Activated effector memory CD4-positive, alpha-beta T cell treated with anti-CD3 and anti-CD28 coated beads, Interleukin-2, amount 50 U/mL, for 16 hours (primary cell): Measurements from ENCODE around the gene YY1.
"Not testable (repeated sequence)": the region's sequence is repeated elsewhere in the genome, so short reads cannot be mapped to it uniquely, and the experiment has no call there.

Experiments
- DNase-seq: peaks from one replicate; pipeline ENCODE4 v3.0.0-alpha.2; 2020

The YY1 gene

DNA sequence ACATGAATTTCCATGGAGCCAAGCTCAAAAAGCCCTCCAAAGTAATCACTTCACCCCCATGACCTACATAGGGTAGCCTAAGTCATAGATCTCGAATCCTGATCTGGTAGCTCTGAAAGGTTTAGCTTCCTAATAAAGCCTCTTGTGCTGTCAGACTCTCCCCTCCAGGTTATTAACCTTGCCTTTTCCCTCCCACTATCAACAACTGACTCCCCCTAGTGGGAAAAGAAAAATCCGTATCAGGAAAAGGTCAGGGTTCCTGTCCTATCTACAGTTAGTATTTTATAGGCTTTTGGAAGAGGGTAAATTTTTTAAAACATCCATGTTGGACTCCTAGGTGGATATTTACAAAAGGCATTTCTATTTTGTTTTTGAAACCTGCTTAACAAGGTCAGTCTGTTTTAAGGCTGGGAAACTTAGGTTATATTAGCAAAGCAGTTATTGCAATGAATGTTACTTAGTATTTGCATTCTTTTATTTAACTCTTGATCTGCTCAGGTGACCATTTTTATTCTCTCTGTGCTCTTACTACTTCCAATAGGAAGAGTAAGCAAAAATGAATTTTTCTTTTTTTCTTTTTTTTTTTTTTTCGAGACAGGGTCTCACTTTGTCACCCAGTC lies 8.0 kb downstream of the YY1 start:
- no peak for DNase-seq

DNA sequence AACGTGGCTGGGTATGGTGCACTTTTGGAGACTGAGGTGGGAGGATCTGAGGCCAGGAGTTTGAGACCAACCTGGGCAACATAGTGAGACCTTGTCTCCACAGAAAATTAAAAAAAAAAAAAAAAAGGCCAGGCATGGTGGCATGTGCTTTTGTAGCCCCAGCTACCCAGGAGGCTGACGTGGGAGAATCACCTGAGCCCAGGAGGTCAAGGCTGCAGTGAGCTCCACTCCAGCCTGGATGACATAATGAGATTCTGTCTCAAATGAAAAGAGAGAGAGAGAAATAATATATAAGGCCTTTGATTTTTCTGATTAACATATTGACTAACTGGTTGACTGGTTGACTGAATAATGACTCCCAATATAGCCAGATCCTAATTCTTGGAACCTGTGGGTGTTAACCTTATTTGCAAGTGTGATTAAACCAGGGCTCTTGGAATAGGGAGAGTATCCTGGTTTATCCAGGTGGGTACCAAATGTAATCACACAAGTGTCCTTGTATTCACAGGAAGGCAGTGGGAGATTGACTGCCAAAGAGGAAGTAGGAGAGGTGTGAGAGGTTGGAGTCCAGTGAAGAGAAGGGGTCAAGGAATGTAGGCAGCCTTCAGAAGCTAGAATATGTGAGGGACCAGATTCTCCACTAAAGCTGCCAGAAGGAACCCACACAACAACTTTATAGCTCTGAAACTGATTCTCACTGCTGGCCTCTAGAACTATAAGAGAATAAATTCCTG lies 12.0 kb downstream of the YY1 start:
- DNase-seq: no peak

DNA sequence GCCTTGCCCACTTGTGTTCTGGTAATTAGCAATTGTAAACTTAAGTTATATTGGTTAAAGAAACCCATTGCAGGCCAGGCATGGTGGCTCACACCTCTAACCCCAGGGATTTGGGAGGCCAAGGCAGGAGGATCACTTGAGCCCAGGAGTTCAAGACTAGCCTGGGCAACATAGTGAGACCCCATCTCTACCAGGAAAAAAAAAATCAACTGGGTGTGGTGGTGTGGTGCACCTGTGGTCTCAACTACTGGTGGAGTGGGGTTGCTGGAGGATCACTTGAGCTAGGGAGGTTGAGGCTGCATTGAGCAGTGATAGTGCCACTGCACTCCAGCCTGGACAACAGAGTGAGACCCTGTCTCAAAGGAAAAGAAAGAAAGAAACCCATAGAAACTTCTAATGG lies 13.7 kb downstream of the YY1 start:
- DNase-seq: no peak

DNA sequence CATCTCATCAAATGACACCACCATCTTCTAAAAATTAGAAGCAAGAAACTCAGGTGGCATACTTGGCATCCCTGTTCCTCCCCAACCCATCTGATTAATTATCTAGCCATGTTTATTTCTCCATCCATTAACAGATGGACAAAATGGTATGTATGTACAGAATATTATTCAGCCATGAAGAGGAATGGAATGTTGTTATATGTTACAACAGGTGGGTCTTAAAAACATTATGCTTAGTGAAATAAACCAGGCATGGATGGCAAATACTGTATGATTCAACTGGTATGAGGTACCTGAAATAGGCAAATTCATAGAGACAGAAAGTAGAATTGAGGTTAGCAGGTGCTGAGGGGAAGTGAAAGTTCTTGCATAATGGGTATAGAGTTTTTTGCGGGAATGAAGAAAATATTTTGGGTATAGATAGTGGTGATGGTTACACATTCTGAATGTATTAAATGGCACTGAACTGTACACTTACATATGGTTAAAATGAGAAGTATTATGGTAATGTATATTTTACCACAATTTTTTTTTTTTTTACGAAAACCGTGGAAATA lies 17.5 kb downstream of the YY1 start:
- no peak for DNase-seq

DNA sequence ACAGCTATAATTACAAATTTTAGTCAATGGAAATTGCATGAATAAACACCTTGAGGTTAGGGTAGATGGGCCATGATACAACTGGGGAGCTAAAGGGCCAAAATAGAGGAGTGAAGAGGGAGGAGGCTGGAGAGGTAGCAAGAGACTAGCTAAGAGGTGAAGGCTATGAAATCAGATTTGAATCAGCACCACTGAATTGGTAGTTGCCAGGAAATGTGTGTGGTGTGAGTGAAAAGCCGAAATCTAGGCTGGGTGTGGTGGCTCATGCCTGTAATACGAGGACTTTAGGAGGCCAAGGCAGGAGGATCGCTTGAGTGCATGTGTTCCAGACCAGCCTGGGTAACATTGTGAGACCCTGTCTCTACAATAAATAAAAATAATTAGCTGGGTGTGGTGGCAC lies 22.7 kb downstream of the YY1 start:
- DNase-seq: no peak

DNA sequence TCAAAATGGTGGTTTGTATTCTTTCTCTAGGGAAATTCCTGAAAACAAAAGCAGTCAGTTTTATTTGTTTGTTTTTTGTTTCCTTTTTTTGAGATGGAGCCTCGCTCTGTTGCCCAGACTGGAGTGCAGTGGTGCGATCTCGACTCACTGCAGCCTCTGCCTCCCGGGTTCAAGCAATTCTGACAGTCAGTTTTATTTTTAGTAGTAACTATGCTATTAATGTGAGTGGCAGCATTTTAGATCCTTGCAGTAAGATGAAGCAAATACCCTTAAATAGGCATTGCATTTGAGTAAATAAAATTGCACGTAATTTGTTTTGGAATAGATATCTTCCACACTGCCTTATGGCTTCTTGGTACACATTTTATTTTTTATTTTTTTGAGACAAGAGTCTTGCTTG lies 23.6 kb downstream of the YY1 start:
- no peak for DNase-seq

DNA sequence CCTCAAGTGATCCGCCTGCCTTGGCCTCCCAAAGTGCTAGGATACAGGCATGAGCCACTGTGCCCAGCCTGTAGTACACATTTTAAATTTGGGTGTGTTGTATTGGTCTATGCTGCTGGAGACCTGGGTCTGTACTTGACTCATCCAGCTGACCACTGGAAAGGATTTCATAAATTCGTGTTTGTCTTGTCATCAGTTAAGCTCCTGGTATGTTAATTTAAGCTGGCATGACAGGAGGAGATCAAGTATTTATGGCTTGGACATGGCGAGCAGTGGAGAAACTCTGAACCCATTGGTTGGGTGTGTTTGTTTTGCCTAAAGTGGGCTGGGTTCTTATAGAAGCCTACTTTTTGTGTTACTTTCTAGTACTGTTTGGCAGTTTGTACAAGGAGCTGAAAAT lies 24.2 kb downstream of the YY1 start:
- no peak for DNase-seq

DNA sequence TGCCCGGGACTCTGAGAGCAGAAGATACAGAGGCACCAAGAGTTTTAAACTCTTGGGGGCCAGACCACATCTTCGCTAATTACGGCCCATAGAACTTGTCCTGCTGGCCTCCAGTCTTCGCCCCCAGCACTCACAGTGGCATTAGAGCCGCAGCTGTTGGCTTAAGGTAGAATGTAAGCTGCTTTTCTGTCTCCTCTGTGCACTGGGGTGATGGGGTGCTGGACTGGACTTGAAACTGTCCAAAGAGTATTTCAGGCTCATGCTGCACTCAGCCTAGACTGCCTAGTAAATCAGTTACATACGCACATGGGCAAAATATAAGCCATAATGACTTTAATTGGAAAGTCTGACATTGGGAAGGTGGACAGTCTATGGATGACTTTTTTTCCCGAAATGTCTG lies 29.0 kb downstream of the YY1 start:
- no peak for DNase-seq

DNA sequence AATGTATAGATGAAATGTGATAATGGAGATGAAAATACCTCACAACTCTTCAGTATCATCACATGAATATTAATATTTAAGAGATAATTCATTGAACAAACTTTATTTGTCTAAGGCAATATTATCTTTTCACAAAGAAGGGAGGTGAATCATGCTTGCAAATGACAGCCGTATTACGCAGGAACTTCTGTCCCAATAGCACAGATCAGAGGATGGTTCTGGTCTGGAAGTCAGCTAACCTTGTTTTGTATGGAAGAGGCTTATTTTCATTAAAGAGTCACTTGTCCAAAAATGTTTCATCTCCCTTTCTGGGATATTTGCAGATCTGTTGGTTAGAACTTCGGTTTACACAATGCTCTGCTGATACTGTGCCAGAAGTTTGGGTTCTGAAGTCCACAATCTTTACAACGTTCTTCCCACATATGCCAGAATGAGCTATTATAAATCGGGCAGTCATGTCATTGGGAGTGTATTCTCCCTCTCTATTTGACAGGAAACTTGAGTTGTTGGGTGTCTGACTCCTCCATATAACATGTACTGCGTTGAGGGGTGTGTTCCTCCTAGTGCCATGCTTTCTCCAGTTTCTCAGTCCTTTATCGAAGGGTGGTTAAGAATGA lies 29.8 kb downstream of the YY1 start:
- no peak for DNase-seq

DNA sequence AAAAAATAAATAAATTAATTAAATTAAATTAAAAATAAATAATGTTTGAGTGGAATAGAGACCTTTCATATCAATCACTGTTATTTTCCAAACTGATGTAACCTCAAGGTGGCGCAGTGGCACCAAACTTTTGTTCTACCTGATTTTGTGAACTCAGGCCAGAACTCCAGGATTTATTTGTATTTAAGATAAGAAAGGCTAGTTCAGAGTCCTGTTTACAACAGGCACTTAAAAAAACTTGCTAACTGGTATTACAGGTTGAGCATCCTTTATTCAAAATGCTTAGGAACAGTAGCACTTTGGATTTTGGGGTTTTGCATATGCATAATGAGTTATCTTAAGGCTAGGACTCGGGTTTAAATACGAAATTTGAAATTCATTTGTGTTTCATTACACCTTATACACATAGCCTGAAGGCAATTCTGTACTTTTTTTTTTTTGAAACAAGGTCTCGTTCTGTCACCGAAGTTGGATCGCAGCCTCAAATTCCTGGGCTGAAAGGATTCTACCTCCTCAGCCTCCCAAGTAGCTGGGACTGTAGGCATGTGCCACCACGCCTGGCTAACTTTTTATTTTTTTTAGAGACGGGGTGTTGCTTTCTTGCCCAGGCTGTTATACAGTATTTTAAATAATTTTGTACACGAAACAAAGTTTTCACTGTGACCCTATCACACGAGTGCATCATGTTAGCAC lies 32.4 kb downstream of the YY1 start:
- peak; percentile 67 for DNase-seq

DNA sequence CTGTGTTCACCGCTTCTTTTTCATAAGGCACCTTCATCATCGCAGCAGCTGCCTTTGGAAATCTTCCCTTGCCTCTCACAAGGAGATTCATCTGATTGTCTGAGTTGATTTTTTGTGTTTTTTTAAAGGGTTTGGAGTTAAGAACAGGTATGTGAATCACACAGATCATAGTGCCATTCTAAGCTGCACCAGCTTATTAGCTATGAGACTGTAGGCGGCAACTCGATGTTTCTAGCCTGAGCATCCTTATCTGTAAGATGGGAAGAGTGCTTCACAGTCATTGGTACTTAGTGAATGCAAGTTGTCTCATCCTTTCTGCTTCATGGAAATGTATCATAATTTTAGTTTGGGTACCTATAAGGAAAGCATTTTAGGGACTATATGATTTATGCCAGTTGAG lies 35.3 kb downstream of the YY1 start:
- no peak for DNase-seq

DNA sequence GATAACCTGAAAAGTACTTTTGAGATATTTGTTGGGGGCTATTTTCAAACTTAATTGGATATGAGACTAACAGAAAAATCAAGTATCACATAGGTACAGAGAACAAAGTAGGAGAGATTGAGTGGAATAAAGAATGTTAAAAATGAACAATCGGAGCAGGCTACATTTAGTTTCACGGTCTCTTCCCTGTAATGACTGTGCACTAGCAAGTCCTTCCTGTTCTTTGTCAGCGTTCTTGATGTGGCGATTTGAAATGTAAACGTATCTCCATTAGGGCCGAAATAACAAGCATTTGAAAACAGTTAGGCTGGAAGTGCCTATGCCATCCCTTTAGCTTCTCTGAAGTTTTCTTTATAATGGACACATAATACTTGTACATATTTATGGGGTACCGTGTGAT lies 36.3 kb downstream of the YY1 start:
- peak; percentile 6 for DNase-seq

DNA sequence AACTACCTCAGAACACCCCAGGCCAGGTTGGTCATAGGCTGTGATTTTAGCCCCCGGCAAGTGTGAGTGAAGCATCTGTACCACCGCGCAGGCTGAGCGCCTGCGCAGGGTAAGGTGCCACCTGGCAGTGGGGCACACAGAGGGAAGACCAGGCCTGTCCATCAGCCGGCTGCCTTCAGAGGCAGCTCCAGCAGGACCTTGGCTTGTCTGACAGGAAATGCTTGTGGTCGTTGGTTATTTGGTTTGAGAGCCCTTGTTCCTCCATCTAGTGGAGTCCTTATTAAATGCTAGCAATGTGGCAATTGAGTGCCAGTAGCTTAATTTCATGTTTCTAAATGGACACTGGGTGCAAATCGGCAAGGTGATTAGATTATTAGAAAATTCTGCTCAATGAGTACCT lies 39.8 kb downstream of the YY1 start:
- peak; percentile 62 for DNase-seq

DNA sequence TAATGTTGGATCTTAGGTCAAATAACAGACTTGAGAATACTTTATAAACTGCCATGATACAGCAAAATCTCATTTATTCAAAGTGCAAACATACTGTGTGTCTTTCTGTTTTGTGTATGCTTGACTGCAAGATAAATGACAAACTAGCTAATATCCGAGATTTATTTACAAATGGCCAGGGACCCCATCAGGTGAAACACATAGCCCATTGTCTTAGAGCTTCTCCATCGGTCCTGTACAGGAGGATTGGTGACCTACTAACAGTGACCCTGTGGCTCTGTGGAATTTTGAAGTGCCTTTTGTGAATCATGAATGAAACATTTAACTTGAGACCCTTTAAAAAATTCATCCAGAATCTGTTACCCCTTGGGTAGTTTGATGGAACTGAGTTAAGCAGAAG lies 40.2 kb downstream of the YY1 start:
- peak; percentile 21 for DNase-seq

DNA sequence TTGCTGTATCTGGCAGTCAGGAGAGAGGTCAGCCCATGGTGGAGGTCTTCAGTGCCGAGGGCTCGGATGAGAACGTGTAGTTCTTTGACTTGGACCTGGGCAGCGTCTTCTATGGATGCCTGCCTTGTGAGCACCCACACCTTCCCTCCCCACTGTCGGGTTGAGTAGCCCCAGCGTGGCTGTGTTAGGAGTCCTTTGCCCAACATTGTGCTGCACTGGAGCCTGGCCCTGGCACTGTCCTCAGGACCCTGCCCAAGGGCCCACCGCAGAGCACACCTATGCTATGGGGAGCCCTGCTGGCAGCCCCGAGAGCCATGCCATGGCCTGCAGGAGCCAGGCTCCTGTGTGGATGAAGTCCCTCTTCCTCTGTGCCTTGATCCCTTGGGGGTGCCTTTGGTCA lies 40.6 kb downstream of the YY1 start:
- peak; percentile 57 for DNase-seq

DNA sequence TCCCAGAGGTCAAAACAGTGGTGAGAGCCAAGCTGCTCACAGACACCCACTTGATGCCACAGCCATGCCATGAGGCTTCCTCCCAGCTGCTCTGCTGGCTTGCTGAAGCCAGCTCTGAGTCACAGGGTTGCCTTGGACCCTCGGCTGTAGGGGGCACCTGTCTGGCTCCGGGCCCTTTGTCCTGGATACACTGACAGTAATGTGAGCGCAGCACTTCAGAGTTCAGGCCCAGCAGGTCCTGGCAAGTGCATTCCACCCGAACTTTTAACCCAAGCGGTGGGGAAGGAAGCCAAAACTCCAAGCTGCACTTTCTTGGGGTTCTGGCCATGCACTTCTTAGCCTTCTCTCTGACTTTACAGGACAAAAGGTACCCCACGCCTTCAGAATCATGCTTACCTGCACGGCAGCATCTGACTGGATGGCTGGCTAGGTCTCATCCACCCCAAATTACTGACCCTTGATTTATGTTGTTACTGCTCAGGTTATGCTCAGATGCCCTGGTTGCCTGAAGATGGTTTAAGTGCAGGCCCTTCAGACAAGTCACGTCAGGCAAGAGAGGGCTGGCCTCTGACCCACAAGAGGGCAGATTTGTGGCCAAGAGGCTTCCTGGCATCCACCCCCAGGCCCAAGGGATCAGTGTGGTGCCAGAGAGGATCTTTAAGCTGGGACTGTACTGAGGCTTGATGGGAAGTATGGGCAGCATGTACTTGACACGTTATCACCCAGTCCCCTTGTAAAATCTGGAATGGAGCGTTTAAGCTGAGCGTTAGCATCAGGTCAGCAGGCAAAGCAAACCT lies 42.5 kb downstream of the YY1 start:
- peak; percentile 60 for DNase-seq

DNA sequence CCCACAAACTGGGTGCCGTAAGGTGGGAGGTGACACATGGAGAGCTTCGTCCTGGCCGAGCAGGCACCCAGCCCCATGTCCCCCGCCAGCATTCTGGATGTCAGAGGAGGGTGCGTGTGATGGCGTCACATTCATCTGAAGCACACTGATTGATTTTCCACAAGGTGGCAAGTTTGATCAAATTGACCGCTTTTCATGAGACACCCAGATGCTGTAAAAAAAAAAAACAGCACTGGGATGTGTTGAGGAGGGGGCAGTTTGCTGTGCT lies 43.1 kb downstream of the YY1 start:
- DNase-seq: peak; percentile 58

DNA sequence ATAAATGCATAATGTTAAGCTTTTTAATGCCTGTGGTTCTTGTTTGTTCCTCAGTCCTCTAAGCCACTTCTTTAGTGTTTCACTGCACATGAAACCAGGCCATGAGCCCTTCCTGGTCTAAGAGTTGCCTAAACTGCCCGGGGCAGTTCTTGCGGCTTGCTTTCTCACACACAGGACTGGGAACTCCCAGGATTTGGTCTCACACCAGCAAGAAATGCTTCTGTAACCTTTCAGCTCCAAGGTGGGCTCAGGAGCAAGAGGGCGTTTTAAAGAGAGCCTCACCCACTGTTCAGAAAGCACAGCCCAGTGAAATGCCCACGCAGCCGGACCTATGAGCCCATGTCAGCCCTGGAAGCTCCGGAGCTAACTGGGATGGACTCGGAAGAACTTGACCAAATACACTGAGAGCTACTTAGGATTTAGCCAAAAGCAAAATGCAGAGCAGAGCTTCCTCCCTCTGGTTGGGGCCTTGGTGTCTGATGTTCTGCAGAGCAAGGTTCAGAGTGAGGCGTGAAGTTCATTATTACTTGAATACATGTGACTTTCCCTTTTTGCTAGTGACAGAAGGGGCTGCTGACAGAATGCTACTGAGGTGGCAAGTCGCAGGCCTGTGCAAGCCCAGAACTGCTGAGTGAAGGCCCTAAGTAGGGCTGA lies 43.9 kb downstream of the YY1 start:
- peak; percentile 48 for DNase-seq

DNA sequence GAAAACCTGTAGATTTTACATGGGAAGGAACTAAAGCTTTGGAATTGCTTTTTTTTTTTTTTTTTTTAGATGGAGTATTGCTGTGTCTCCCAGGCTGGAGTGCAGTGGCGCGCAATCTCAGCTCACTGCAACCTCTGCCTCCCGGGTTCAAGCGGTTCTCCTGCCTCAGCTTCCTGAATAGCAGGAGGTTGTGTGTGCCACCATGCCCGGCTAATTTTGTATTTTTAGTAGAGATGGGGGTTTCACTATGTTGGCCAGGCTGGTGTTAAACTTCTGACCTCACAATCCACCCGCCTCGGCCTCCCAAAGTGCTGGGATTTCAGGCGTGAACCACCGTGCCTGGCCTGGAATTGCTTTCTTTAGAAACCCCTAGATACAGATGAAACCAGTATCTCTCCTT lies 44.5 kb downstream of the YY1 start:
- DNase-seq: not testable (repeated sequence)

DNA sequence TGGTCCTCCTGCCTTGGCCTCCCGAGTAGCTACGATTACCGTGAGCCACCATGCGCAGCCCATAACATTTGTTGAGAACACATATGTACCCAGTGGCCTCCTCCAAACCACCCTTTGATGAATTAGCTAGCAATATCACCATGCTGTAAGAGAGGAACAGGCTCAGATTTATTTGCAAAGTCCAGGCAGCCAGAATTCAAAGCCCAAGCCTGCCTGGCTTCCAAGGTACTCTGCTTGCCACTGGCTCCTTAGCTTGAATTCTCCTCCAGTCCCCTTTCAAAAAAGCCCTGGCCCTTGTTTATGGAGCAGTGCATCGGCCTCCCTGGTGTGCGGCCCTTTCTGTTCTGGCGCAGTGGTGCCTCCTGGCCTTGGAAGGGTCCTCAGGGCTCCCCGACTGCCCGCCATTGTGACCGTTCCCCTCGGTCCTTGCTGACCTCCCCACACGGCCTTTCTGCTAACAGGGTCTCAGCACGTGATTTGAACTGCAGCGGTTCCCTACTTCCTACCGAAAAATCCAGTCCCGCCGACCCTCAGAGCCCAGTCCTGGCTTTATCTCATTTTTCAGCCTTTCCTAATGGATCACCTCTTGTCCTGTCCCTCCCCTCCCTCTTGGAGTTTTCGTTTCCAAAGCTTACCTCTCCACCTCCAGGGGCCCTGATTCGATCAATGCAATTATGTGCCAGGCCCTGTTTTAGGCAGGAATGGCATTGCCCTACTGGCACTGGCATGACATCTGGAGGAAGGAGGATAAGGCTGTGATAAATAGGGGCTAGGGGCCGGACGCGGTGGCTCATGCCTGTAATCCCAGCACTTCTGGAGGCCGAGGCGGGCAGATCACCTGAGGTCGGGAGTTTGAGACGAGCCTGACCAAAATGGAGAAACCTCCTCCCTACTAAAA lies 45.3 kb downstream of the YY1 start:
- peak; percentile 61 for DNase-seq
